Esophagus muscularis mucosa (tissue), 4 donors: Measurements from ENCODE around the gene C6orf89. TPM values are rescaled to one million over a fixed set of nuclear protein-coding genes. Genes with fewer than 3 reads are reported as not detected.
A peak's percentile ranks its signal among the peaks of the same experiment; 100 is the strongest.

ENCODE experiments used
- DNase-seq: peaks from one replicate; pipeline ENCODE4 v3.0.0-alpha.2; 2017; ENCODE audit errors: extremely low spot score
- H3K27ac ChIP-seq, 4 donors: fragments of 200-600 bp; sonication (generic); replicated peaks in 1 of 4; 1 replicate in 3 of 4; 2 replicates in 1 of 4; pipeline ENCODE4 v1.5.1; 2016 to 2019; ENCODE audit warnings: mild to moderate bottlenecking in 1 of 4
- H3K27me3 ChIP-seq, 4 donors: fragments of 200-600 bp; sonication (generic); one replicate each; pipeline versions ENCODE4 v1.5.1 to v1.6.0; 2016 to 2019
- H3K36me3 ChIP-seq, 4 donors: fragments of 200-600 bp; sonication (generic); one replicate each; pipeline ENCODE4 v1.5.1; 2016 to 2019
- H3K4me1 ChIP-seq, 4 donors: fragments of 200-600 bp; sonication (generic); one replicate each; pipeline ENCODE4 v1.5.1; 2016 to 2019
- H3K4me3 ChIP-seq, 4 donors: fragments of 200-600 bp; sonication (generic); 1 replicate in 2 of 4; 2 replicates in 2 of 4; pipeline ENCODE4 v1.5.1; 2016 to 2019; ENCODE audit warnings: mild to moderate bottlenecking in 4 of 4, moderate library complexity in 1 of 4
- H3K9me3 ChIP-seq, 4 donors: fragments of 200-600 bp; sonication (generic); 1 replicate in 3 of 4; 2 replicates in 1 of 4; pipeline ENCODE4 v1.5.1; 2016 to 2019
- CTCF ChIP-seq, 3 experiments: fragments of 200-600 bp in 2 of 3; fragments of 450-650 bp in 1 of 3; sonication (generic) in 2 of 3; IDR thresholded peaks; one replicate each; pipeline ENCODE4 v1.5.1; 2017 to 2019; ENCODE audit warnings: antibody characterized with exemption in 3 of 3, mild to moderate bottlenecking in 2 of 3, moderate library complexity in 1 of 3
- EP300 ChIP-seq: sonication (generic); formaldehyde crosslinking; IDR thresholded peaks from one replicate; pipeline ENCODE4 v1.6.1; 2017; ENCODE audit warnings: antibody characterized with exemption
- POLR2A ChIP-seq: fragments of 450-650 bp; IDR thresholded peaks from one replicate; pipeline ENCODE4 v1.6.1; 2017; ENCODE audit warnings: antibody characterized with exemption, moderate library complexity, mild to moderate bottlenecking, low read depth
- POLR2AphosphoS5 ChIP-seq, 2 donors: sonication (generic); formaldehyde crosslinking; IDR thresholded peaks; one replicate each; pipeline ENCODE4 v1.6.1; 2017; ENCODE audit warnings: antibody characterized with exemption in 2 of 2
- WGBS: methylation state at CpG from one replicate; pipeline ENCODE4 v1.1.5; 2018; 5-methylcytosine and 5-hydroxymethylcytosine counted together
- intact Hi-C: fragments of 100-400 bp; cut with DNase I; formaldehyde crosslinking; loops from one replicate; pipeline ENCODE4 v1.15.1; 2023
- total RNA-seq, 4 donors: library from RNA; depleted of rRNA; stranded (reverse); fragments of >200 nt; gene quantifications; one replicate each; pipeline versions ENCODE4 v1.1.0 to v1.2.1, GENCODE V29; 2016

C6orf89 gene
- total RNA-seq, 4 donors from 2014 or later: 56.5 to 66.2 (median 59.0) TPM

- H3K27ac ChIP-seq: peak overlapping the region; percentile 84 to 92 (median 88)
- no peaks in the 10 kb centered on the region for H3K9me3 ChIP-seq
- peak overlapping the region; percentile 90 to 98 (median 92) for H3K4me3 ChIP-seq
- no peak for TF ChIP-seq POLR2A
- TF ChIP-seq EP300: no peak
- no peak for TF ChIP-seq CTCF (IDR thresholded peaks at IDR 0.05)
- no peak for TF ChIP-seq POLR2AphosphoS5 (IDR thresholded peaks at IDR 0.05)
- intact Hi-C loops: no loop called here
- peaks cover 0 to 7% (median 0%) of the 10 kb centered on the region in 4 donors for H3K27me3 ChIP-seq
- H3K4me1 ChIP-seq: peaks cover 16 to 20% (median 16%) of the 10 kb centered on the region in 4 donors
- no peak for DNase-seq
- H3K36me3 ChIP-seq: peaks cover 0 to 13% (median 3%) of the 10 kb centered on the region in 4 donors
- WGBS: 38% methylated on average over 6 of the region's 6 CpGs
Measured at GRCh38 chr6:36875250-36875633, 10.5 kb upstream of the C6orf89 start.

GRCh38 chr6:36884610-36885009, 1.1 kb upstream of the C6orf89 start:
- intact Hi-C loops: loop anchor here (5.0 to 10.0 kb wide), 3 partner anchors 98 to 330 kb away; no protein-coding TSS in a partner anchor
- TF ChIP-seq CTCF (IDR thresholded peaks at IDR 0.05) (no peak), POLR2A (no peak)
- WGBS: 98% methylated on average over 3 of the region's 3 CpGs
- Histone ChIP-seq H3K27me3 (no peaks in the 10 kb centered on the region), H3K27ac (no peak overlapping the region), H3K36me3 (no peaks in the 10 kb centered on the region), H3K4me1 (peaks cover 18 to 40% (median 36%) of the 10 kb centered on the region in 4 donors), H3K9me3 (no peaks in the 10 kb centered on the region), H3K4me3 (no peak overlapping the region)
- no peak for DNase-seq

GRCh38 chr6:36886950-36887618, 1.3 kb downstream of the C6orf89 start:
- no peak for TF ChIP-seq POLR2A
- TF ChIP-seq CTCF (IDR thresholded peaks at IDR 0.05): no peak
- no peak for TF ChIP-seq EP300
- no peak for TF ChIP-seq POLR2AphosphoS5 (IDR thresholded peaks at IDR 0.05)
- peak overlapping the region; percentile 71 to 88 (median 82) for H3K4me3 ChIP-seq

GRCh38 chr6:36888115-36888643, 2.4 kb downstream of the C6orf89 start:
- no peak overlapping the region for H3K27ac ChIP-seq
- H3K4me1 ChIP-seq: peaks cover 18 to 40% (median 36%) of the 10 kb centered on the region in 4 donors
- no peak for DNase-seq
- WGBS: 98% methylated on average over 7 of the region's 7 CpGs
- no peaks in the 10 kb centered on the region for H3K9me3 ChIP-seq
- H3K4me3 ChIP-seq: no peak overlapping the region
- intact Hi-C loops: loop anchor here (5.0 to 10.0 kb wide), 3 partner anchors 94 to 327 kb away; no protein-coding TSS in a partner anchor
- TF ChIP-seq EP300 (no peak), POLR2AphosphoS5 (IDR thresholded peaks at IDR 0.05) (no peak), POLR2A (no peak), CTCF (IDR thresholded peaks at IDR 0.05) (no peak)
- H3K36me3 ChIP-seq: peaks cover 0 to 10% (median 3%) of the 10 kb centered on the region in 4 donors
- no peaks in the 10 kb centered on the region for H3K27me3 ChIP-seq

More at GRCh38 chr6:36886950-36887618, 1.3 kb downstream of the C6orf89 start:
- H3K27me3 ChIP-seq: no peaks in the 10 kb centered on the region
- H3K36me3 ChIP-seq: peaks cover 0 to 3% (median under 1%) of the 10 kb centered on the region in 4 donors
- 73% methylated on average over 10 of the region's 10 CpGs for WGBS
- no peak for DNase-seq
- H3K9me3 ChIP-seq: no peaks in the 10 kb centered on the region
- H3K4me1 ChIP-seq: peaks cover 18 to 40% (median 36%) of the 10 kb centered on the region in 4 donors
- peak overlapping the region; percentile 86 to 89 (median 88) for H3K27ac ChIP-seq
- intact Hi-C loops: loop anchor here (5.0 to 10.0 kb wide), 3 partner anchors 95 to 328 kb away; no protein-coding TSS in a partner anchor
